ENCODE results near the gene MINDY4. TPM values are rescaled to one million over a fixed set of nuclear protein-coding genes. Genes with fewer than 3 reads are reported as not detected.

MINDY4 gene
- polyA plus RNA-seq, 4 donors, result 9.9 to 14.8 (median 10.2) TPM

GRCh38 chr7:30894866-30895605 is 123.8 kb downstream of the MINDY4 start:
- DNase-seq (ENCODE audit: low read depth in 4 of 4, low spot score in 2 of 4), result no peak

DNA sequence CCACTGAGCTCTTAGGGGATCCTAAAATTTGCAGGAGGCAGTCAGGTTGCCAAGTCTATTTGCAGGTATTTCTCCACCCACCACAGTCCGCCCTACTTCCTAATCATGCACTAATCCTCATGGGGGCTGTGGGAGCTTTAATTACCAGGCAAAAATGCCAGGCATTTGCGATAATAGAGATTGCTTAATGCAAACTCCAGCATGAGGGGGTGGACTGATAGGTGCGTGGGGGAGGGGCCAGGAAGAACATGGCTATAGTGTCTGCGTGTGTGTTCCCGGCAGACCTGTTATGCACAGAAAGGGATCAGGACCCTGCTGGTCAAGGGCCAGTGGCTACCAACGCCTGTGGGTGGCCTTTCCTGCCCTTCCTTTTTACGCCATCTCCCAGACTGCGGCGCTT is 124.8 kb downstream of the MINDY4 start:
- no peak for DNase-seq (ENCODE audit: low read depth in 4 of 4, low spot score in 2 of 4)

GRCh38 chr7:30896783-30897637 is 125.8 kb downstream of the MINDY4 start:
- DNase-seq (ENCODE audit: low read depth in 4 of 4, low spot score in 2 of 4), result no peak

- DNase-seq (ENCODE audit: low read depth in 4 of 4, low spot score in 2 of 4), result no peak
These were observed 126.6 kb downstream of the MINDY4 start for GRCh38 chr7:30897770-30898169.

GRCh38 chr7:30898411-30898810 is 127.2 kb downstream of the MINDY4 start:
- no peak for DNase-seq (ENCODE audit: low read depth in 4 of 4, low spot score in 2 of 4)

GRCh38 chr7:30899066-30899465 is 127.8 kb downstream of the MINDY4 start:
- DNase-seq (ENCODE audit: low read depth in 4 of 4, low spot score in 2 of 4), result no peak

DNA sequence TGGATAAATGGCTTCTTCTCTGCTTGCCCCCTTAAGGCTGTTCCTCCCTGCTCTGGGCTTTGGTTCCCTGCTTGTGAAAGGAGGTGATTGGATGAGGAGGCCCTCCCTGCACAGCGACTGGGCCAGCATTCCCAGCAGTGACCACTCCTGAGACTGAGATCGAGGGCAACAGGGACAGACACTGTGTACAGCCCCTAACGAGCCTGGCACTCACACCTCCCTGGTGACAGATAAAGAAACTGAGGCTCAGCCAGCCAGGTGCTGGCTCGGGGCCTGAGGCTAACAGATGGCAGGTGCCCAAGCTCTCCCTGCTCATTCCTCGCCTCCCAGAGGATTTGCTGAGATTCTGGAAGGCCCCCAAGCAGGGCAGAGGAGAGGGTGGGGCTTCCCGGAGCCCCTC is 128.4 kb downstream of the MINDY4 start:
- DNase-seq (ENCODE audit: low read depth in 4 of 4, low spot score in 2 of 4), result no peak

DNA sequence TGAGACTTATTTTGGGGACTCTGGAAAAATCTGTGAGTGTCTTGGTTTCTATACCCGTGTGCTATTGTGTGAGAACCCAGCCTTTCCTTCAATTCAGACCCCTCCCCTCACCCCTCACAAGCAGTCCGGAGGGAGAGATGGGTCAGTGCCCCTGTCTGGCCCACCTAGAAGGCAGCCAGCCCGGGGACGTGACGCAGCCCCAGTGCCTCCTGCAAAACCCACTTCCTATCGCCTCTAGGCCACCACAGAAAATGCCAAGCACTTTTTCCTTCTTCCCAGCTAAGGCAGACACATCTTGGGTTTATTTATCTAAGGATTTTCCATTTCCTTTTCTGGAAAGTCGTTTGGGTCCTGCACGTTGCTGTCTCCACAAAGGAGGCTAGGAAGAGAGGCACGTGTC is 128.8 kb downstream of the MINDY4 start:
- DNase-seq (ENCODE audit: low read depth in 4 of 4, low spot score in 2 of 4), result no peak

DNA sequence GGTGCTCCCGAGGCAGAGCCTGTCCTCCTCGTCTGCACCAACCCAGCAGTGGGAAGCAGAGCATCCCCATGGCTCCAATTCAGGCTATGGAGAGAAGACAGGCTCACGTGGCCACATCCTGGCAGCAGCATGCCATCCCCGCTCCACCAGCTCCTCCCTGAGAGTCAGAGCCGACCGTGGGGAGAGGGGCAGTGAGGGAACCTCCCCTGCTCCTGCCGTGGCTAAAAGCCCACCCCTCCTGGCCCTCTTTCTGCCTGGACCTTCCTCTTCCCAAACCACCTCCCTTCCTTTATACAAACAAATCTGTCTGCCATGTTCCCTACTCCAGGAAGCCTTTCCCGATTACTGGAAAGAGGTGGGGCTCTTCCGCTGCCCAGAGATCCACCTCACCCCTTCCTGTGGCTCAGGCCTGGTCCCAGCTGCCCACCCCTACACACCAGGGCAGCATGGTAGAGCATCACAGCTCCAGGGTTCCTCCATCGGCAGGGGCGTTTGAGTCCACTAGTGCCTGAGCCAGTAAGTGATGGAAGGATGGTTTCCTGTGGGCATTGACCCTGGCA is 129.7 kb downstream of the MINDY4 start:
- DNase-seq (ENCODE audit: low read depth in 4 of 4, low spot score in 2 of 4), result no peak

DNA sequence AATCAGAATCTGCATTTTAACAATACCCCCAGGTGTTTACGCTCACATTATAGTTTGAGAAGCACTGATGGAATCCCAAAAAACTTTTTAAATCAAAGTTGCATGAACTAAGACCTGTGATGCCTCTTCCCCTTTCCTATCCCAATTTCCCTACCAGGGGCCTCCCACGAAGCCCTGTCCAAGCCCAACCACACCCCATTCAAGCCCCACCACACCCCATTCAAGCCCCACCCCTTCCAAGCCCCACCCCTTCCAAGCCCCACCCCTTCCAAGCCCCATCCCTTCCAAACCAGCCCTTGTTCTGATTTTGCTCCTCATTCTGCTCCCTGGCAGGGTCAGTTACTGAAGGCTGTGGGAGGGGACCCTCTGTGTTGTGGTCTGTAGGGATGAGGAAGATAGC is 130.6 kb downstream of the MINDY4 start:
- DNase-seq (ENCODE audit: low read depth in 4 of 4, low spot score in 2 of 4), result no peak

GRCh38 chr7:30902466-30902865 is 131.2 kb downstream of the MINDY4 start:
- no peak for DNase-seq (ENCODE audit: low read depth in 4 of 4, low spot score in 2 of 4)

DNA sequence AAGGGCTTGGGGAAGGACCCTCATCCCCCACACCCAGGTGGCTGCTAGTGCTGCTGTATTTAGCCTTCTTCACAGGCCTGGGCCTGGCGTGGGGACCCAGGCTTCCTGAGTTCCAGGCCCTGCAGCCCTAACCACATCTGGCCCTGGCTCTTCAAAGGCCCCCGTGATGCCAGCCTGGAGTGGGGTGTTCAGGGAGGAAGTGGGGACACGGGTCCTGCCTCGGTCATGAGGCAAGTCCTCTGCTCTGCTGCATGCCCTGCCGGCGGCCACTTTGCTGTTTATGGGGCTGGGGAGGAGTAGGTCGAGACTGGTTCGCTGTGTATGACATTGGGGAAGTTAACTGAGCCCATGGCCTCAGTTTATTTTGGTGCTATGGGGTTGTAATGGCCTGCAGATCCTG is 131.9 kb downstream of the MINDY4 start:
- no peak for DNase-seq (ENCODE audit: low read depth in 4 of 4, low spot score in 2 of 4)

GRCh38 chr7:30904561-30904960 is 133.3 kb downstream of the MINDY4 start:
- DNase-seq (ENCODE audit: low read depth in 4 of 4, low spot score in 2 of 4), result no peak

DNA sequence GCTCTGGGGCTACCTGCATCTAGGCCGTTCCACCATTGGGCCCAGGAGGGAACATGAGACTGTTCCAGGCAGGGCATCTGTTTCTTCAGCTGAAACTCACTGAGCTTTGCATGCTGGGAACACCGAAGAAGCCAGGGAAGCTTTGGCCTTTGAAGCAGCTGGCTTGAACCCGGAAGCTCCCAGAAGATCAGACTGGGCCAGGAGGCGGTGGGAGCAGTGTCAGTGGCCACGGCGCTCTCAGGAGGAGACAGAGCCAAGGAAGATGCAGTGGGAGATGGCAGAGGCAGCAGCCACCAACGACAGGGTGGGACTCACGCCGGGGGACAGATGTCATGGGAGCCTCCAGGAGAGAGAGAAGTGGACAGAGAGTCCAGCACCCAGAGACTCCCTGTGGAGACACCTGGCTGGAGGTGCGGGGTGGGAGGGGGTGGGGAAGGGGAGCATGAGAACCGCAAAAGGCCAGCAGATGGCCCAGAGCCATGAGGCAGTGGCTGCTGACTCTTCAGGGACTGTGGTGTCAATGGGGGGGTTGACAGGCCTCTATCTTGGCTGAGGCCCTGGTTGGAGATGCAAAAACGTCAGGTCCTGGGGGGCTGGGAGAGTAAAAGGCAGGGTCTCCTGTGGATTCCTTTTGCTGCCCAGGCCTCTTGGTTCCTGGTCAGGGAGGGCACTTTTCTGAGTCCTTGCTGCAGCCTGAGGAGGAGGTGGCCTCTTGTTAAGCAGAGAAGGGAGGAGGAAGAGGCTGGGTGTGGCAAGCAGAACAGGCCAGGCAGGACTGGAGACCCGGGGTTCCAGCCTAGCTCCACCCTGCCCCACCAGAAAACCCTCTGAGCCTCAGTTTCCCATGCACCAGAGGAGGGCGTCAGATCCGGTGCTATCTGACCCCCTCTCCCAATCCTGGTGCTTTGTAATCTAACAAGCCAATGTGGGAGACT is 134.1 kb downstream of the MINDY4 start:
- DNase-seq (ENCODE audit: low read depth in 4 of 4, low spot score in 2 of 4), result no peak

- no peak for DNase-seq (ENCODE audit: low read depth in 4 of 4, low spot score in 2 of 4)
These were observed 134.8 kb downstream of the MINDY4 start for GRCh38 chr7:30906014-30906413.

DNA sequence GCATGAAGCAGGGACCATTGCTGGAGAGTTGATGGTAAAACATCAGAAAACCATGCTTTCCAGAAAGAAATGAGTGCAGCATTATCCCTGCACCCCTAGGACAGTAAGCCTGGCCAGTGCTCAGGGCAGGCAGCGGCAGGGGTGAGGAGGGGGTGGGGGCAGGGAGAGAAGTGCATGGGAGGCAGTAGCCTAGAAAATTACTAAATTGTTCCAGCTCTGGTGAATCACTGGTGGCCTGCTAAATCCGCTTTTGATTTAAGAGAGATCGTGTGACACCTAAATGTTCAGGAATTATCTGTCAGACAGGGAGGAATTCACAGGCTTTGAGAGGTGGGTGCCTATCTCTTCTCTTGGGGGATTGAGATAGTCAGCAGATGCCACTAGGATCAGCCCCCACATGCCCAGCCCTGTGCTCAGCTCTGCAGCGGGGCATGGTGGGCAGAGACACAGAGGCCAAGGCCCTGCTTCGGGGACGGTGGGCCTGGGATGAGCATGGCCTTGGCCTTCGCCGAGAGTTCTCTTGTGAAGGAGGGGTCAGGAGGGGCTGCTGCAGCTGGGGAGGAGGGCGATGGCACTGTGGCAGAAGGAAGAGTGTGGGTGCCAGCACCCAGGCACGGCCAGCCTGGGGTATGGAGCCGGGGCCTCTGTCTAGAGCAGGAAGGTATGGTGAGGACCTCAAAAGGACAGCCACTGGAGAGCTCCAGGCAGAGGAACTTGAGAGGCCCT is 135.5 kb downstream of the MINDY4 start:
- DNase-seq (ENCODE audit: low read depth in 4 of 4, low spot score in 2 of 4), result no peak

DNA sequence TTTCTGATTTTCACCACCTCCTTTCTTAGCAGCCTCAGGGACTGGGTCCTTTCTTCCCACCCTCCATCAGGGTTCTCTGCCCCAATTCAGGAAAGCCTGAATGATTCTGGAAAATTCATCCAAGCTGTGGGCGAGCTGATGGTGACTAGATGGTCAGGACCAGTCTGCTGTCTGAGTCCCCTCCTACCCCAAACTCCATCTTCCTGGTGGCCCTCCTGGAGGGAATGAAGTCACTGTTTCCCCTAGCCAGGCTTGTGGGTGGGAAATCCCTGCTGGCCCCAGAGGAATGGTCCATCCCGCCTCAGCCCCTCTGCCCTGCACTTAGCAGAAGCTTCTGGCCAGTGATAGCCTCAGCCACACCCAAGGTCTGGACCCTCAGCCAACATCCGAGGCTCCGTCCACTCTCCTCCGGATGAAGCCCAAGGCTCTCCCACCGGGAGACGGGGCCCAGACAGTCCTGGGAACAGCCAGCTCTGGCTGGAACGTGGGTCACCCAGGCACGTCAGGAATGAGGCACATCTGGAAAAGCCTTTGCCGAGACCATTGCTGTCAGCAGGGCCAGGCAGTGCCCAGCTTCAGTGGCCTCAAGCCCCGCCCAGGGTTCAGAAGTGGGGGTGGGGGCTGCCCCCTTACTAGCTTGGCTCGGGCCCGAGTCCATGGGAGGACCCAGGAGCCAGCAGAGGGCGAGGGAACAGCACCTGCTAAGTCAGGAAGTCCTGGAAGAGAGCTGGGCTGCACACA is 136.5 kb downstream of the MINDY4 start:
- no peak for DNase-seq (ENCODE audit: low read depth in 4 of 4, low spot score in 2 of 4)

- DNase-seq (ENCODE audit: low read depth in 4 of 4, low spot score in 2 of 4), result no peak
These were observed 137.5 kb downstream of the MINDY4 start for GRCh38 chr7:30908681-30909080.

DNA sequence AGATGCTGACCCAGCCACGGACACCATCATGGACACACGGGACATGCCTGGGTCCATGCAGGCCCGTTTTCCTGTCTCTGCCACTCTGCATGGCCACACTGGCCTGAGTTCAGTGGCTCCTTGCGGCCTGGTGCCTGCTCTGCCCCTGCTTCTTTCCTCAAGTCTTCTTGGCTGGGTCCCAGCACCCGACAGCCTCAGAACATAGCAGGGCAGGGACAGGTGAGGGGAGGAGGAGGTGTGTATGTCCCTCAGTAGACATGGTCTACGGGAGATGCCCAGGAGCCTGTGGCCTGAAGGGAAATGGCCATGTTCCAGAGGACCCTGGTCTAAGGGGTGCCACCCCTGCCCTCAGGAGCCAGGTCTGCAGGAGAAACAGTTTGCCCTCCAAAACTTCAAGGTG is 138.2 kb downstream of the MINDY4 start:
- DNase-seq (ENCODE audit: low read depth in 4 of 4, low spot score in 2 of 4), result no peak

Measured in left renal cortex interstitium (tissue), 4 donors.